NCI-H2196 treated with DMSO at 0.1 percent for 48 hours (cell line): ENCODE measurements around the gene WDPCP.
"Not testable (repeated sequence)": the region's sequence is repeated elsewhere in the genome, so short reads cannot be mapped to it uniquely, and the experiment has no call there.

Experiments
- DNase-seq: peaks from one replicate; lab custom pipeline; 2025; ENCODE audit not compliant: unreplicated experiment; lab: John Stamatoyannopoulos, UW

The WDPCP gene

DNA sequence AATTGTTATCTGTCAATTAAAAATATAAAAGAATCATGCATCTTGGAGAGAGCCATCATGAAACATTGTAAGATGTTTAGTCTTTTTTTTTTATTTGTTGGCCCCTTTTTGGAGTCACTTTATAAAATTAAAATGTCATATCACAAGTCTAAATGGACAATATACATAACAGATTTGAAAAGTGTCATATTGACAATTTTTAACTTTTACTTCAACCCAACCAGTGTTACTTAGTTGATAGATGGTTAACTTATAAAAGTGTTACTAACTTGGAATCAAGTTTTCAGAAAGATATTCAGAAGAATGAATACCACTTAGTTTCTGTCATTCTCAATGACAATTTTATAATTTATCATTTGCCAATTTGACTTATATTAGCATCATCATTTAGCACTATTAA, 319.3 kb downstream of the WDPCP start:
- DNase-seq, result no peak

DNA sequence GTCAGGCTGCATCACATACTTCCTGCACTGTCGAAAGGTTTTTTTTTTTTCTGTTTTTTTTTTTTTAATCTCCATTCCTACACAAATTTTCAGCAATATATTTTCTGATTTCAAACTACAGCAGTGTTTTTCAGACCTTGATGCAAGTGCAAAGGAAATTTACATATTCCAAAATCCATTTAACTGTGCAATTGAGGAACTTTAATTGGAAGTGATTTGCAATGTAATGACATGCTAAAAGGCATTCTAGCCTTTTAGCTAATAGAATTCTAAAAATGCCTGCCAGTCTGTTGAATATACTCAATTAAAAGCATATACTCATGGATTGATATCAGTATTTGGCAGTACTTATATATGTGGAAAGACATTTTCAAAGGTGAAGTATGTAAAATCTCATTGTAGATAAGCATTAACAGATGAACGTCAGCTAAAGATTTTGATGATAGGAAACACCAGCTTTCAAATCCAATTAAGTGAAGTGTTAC, 327.1 kb downstream of the WDPCP start:
- DNase-seq, result no peak

DNA sequence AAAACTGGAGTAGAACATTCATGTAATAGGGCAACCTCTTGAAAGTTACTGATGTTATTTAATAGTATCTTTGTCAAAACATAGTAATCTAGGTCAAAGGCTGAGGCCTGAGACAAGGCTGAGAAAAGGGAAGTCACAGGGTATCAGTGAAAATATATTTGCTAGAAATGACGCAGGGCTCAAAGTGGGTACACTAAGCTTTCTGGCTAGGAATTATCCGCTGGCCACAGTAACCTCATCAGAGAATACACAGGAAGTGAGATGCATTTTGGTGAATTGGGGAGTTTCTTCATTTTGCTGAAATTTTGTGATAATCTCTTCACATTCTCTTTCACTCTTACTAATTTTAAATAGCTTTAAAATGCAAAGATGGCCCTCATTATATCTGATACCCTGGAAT, 330.8 kb downstream of the WDPCP start:
- no peak for DNase-seq

DNA sequence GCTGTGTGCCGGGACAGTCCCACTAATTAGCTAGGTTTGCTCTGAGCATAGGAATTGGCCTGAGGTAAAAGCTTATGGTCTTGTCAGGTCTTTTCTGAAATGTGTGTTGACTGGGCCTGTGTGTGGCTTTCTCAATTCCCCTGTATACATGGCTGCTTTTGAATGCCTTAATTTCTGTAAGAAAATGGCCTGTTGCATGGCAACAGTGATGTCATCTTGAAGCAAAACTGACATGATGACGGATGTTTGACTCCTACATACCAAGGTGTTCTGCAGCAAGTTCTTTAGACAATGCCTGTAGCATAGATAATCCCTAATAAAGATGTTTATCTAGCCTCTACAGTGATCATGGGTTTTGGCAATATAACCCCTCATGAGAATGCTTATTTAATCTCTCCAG, 339.1 kb downstream of the WDPCP start:
- no peak for DNase-seq

DNA sequence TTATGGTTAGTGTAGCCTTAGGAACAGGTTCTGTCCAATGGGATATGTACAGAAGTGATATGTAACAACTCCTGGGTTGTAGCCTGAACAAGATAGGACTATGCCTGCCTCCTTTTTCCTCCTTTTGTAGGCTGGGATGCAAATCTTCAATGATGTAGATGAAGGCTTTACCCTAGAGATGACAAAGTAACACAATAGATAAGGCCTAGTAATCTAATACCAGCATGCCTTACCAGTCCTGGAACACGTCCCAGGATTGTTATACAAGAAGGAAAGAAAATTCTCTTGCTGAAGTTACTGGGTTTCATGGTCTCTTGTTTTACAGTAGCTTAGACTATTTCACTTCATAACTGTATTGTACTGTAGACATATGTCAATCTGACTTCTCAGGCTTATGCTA, 345.5 kb downstream of the WDPCP start:
- no peak for DNase-seq

DNA sequence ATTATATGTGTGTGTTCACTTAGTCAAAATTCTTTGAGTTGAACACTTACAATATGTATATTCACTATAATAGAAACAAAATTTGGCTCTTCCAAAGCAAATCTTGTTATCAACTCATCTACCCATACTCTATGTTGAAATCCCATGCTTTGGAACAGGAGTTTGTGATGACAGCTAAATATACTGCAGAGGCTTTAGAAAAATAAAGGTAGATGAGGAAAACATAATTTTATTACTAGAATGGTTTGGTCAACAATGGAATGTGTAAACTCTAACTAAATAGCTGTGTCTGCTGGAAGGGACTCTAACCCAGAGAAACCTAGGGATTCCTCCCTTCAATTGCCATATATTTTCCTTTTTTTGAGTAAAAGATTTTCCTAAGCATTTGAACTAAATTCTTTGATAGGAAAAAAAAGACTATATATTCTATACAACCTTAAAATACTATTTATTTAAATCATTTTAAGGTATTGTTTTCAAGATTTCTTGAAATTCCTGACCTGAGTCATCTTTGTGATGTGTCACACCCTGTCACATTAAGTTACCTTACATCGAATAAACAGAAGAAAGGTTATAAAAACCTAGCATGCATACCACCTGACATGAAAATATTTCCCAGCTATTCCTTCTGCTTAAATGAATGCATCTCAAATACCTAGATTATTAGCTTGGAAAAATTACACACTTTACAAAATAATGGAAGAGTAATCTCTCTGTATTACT, 362.2 kb downstream of the WDPCP start:
- DNase-seq, result no peak

DNA sequence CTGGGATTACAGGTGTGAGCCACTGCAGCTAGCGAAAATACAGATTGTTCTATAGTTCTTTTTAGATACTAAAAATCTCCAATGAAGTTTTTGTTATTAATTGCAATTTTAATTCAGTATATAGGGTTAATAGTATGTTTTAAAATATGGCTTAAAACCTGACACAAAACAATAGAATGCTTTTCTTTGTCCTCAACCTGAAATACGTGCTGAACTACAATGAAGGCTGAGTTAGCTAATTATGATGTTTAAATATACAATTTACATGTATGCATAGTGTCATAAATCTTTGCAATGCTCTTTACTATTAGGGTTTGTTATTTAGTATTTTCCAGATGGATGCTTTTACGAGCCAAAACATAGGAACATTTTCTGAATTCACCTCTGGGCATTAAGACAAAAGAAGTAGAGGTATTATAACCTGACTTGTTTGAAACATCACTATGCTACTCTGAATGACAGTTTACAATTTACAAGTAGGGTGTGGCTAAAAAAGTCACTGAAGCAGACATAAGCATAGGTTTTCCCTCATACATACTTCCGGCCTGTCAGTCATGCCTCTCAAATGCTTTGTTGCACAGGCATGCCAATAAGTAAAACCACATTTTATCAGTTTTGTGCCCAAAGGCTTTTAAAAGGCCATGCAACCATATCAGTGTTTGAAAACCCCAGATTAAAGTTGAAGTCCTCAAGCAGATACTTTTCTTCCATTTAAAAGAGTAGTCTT, 369.3 kb downstream of the WDPCP start:
- DNase-seq, result no peak

DNA sequence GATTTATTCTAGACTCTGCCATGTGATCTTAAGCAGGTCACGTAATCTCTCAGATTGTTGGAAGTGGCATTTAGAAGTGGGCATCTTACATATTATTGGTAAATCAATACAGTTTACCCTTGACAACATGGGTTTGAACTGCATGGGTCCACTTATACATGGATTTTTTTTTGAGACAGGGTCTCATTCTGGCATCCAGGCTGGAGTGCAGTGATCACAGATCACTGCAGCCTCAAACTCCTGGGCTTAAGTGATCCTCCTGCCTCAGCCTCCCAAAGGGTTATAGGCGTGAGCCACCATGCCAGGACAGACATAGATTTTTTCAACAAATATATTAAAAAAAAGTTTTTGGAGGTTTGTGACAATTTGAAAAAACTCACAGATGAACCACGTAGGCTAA, 393.0 kb downstream of the WDPCP start:
- no peak for DNase-seq

DNA sequence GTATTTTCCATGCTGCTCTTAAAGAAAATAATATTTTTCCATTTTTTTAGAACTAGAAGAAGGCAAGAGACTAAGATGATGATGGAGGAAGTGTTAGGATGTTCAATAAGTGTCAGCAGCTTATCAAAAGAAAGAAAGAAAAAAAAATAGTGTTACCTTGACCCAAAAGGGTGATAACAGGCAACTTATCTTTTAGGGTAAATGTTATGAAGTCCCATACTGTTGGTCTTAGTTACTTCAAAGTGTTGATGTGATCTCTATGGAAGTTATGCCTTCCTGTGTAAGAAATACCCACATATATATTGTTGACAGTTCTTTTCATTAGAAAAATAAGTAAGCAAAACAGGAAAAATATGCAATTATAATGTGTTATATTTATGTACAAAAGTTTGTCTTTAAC, 394.1 kb downstream of the WDPCP start:
- DNase-seq, result no peak

DNA sequence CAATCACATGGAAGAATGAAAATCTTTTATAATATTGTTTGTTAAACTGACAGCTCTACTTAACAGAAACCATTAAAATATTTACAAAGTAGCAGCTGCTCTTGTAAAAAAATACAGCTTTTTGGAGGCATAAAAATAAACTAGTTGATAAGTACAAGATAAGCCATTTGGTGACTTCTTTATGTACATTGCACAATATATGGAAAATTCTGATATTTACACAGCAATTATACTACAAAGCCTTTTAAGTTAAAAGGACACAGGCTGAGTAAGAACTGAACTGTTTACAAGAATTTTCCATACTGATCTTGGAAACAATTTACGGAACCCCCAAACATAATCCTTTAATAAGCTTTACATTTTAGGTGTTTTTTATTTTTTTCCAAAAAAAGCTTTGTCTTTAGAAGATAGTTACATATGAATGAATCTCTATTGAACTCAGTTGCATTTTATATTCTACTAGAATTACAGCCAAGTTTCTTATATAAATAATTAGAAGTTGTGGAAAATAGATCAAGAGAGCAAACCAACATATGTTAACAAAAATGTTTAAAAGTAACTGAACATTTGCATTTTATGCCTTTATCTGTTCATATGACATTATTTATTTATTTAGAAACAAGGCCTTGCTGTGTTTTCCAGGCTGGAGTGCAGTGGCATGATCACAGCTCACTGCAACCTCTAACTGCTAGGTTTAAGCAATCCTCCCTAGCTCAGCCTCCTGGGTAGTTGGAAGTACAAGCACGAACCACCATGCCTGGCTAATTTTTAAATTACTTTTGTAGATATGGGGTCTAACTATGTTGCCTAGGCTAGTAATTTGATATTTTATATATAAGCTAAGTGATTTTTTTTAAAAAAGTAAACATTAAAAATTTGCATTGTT, 395.1 kb downstream of the WDPCP start:
- DNase-seq, result no peak

DNA sequence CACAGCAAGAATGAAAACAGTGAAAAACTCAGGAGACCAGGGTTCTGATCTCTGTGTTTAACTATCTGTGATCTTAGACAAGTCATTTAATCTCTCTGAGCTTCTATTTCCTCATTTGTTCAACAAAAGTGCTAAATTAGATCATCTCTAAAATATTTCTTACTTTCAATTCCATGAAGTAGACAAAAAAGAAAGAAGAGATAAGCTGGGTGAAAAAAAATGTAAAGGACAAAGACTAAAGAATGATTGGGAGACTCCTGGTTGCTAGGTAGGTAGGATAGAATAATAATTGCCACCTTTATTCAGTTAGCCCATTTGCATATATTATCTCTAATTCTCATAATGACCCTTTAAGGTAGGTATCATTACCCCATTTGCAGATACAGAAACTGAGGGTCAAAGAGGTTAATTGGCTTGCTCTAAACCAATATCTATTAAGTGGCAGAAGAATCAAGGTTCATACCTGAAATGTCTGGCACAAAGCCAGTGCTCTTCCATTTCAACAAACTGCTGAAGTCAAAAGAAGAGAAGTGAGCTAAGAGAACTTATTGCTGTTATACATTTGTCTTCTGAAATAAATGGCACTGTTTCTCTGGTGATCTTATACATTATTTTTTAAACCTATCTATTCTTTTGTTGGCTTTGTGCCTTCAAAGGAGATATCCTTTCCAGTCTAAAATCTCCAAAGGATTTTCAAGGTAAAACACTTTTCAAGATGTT, 395.9 kb downstream of the WDPCP start:
- DNase-seq, result no peak

DNA sequence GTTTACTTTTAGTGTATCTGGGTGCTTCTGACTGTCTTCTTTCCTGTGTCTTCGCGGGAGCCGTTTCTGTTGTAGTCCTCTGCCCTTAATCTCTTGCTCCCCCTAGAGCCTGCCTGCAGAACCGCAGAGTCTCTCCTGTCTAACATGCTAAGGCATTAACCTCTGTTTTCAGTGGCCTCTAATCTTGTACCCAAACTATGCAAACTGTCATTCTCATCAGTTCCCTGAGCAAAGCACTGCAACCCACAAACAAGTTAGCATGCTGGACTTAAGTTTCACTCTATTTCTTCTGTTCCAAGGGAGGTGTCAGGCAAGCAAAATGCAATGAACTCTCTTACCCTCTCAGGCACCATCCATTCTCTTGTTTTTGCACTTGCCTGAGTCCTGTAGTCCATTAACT, 399.3 kb downstream of the WDPCP start:
- DNase-seq, result no peak

DNA sequence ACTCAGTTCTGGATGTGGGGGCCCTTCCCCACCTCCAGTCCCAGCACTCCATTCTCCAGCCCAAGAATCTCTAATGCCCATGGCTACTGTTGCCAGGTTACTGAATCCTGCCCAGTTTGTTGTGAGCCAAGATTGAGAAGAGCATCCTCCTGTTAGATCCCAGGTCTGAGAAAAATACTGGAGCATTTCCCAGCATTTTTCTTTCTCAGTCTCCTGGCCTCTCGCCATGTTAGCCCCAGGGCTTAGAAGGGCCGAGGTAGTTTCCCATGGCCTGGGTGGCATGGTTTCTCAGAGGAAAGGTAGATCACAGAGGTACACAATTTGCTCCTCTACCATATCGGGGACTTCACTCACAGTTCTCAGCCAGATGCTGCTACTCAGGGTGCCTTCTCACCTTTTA, 401.9 kb downstream of the WDPCP start:
- DNase-seq, result no peak

DNA sequence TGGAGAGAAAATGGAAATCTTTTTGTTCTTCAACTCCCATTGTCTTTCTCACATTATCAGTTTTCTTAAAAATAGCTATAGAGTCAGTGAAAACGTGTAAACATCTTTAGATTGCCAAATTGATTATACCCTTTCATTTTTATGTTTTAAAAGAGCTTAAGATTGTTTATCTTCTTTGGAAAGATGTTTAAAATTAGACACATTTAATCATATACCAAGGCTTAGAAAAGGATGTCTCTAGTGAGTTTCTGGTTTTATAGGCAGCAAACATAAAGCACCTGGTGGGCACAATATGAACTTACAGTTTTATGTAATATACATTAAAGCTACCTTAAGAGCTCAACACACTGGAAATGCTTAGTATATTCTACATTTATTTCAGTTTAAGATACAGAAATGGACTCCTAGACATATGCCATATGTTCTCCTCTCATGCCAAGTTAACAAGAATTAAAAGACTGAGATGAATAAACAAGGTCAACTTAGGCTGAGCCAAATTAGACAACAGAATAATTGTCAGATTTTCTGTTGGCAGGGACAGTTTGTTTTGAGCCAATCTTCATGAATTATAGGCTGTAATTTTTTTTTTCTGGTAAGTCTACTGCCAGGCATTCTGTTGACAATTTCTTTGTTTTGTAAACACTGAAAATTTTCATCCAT, 425.0 kb downstream of the WDPCP start:
- DNase-seq, result no peak

DNA sequence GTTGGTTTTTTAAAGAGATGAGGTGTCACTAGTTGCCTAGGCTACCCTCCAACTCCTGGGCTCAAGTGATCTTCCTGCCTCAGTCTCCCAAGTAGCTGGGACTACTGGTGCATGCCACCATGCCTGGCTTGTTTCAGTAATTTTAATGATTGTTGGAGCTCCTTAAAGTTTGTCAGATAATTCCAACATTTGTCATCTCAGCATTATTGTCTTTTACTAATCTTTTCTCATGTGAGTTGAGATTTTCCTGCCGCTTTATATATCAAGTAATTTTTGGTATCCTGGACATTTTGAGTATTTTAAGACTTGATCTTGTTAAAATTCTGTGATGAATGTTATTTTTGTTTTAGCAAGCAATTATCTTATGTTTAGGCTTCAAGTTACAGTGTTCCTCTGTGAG, 429.0 kb downstream of the WDPCP start:
- DNase-seq, result no peak

DNA sequence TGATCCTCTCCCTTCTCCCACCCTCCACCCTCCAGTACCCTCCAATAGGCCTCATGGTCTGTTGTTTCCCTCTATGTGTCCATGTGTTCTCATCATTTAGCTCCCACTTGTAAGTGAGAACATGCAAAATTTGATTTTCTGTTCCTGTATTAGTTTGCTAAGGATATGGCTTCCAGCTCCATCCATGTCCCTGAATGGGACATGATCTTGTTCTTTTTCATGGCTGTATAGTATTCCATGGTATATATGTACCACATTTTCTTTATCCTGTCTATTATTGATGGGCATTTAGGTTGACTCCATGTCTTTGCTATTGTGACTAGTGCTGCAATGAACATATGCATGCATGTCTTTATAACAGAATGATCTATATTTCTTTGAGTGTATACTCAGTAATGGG, 451.6 kb downstream of the WDPCP start:
- not testable (repeated sequence) for DNase-seq

DNA sequence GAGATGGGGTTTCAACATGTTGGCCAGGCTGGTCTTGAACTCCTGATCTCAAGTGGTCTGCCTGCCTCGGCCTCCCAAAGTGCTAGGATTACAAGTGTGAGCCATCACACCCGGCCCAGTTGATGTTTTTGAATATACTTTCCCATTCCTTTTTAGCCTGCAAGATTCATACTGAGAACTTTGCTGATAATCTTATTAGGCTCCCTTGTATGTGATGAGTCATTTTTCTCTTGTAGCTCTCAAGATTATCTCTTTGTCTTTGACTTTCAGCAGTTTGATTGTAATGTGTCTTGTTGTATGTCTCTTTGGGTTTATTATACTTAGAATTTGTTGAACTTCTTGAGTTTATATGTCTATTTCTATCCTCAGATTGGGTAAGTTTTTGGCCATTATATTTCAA, 456.3 kb downstream of the WDPCP start:
- no peak for DNase-seq

DNA sequence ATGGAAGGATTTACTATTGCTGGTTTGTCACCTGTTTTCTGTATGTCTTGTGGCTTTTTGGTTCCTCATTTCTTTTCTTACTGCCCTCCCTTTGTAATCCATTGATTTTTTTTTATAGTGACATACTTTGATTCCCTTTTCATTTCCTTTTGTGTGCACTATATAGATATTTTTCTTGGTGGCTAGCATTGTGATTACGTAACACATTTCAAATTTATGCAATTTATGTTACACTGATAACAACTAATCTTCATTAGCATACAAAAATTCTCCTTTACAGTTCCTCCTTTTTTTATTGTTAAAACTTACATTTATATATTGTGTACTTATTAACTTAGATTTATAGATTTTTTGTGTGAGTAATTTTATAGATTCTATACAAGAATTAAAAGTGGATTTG, 457.1 kb downstream of the WDPCP start:
- no peak for DNase-seq

DNA sequence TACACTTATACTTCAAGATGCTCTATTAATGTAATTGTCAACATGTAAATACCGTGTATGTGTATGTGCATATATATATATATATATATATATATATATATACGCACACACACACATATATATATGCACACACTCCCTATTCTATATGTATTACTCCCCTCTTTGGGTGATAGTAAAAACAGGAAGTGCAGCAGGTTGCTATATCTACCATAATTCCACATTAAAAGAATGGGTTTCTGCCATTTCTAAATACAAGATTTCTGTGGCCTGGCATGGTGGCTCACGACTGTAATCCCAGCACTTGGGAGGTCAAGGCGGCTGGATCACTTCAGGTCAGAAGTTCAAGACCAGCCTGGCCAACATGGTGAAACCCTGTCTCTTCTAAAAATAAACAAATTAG, 460.7 kb downstream of the WDPCP start:
- no peak for DNase-seq

DNA sequence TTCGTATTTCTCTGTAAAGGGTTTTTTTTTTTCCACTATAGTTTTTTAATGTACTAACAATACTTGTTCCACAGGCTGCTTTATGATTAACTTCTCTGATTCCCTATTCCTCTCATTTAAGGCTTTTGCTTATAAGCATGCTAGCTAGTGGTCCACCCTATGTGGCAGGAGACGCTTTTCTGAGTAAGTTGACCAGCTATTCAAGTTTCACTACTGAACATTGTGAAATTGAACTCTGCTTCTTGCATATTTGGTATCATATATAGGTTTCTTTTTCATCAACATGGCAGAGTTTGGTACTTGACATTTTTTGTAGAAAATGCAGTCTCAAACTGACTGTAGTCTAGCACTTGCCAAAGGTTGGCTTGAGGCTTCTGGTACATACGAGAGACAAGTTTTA, 463.4 kb downstream of the WDPCP start:
- DNase-seq, result no peak

DNA sequence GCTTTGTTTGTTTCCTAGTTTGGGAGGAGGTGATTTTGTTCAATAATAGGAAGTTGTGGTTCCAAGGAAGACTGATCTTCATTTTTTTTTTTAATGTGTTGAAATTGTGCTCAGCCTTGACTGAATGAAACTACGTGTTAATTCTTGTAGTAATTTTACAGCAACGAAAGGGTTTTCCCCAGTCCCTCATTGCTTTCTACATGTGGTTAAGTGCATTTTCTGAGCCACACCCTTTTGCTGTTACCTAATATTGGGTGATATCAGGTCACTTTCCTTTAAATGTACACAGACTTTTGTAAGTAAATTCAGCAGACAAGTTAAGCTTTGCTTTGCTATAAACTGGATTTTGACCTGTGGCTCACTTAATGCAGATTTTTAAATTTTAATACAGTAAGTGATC, 464.1 kb downstream of the WDPCP start:
- no peak for DNase-seq
